Fibroblast of pulmonary artery (primary cell): Measurements from ENCODE around the gene SEC23IP.

Experiments used
- DNase-seq: peaks from one replicate; pipeline ENCODE4 v3.0.0-alpha.2; 2010; ENCODE audit warnings: low read depth
- H3K4me3 ChIP-seq: replicated peaks from 2 replicates; pipeline ENCODE4 v1.5.1; 2011; ENCODE audit warnings: low read depth, mild to moderate bottlenecking, control low read depth, low read length, moderate library complexity
- CTCF ChIP-seq: IDR thresholded peaks from 2 replicates; pipeline ENCODE4 v1.5.1; 2011; ENCODE audit warnings: mild to moderate bottlenecking, control low read depth, low read length, inconsistent platforms; ENCODE audit errors: missing control alignments

Gene SEC23IP

GRCh38 chr10:119991816-119992215 is 99.3 kb downstream of the SEC23IP start:
- no peak for TF ChIP-seq CTCF
- no peak overlapping the region for H3K4me3 ChIP-seq
- DNase-seq: no peak
